HCEC 1CT (cell line): ENCODE measurements around the gene GDI1.

ENCODE experiments used
- DNase-seq: peaks from one replicate; pipeline ENCODE4 v3.0.0-alpha.2; 2017

The GDI1 gene

DNA sequence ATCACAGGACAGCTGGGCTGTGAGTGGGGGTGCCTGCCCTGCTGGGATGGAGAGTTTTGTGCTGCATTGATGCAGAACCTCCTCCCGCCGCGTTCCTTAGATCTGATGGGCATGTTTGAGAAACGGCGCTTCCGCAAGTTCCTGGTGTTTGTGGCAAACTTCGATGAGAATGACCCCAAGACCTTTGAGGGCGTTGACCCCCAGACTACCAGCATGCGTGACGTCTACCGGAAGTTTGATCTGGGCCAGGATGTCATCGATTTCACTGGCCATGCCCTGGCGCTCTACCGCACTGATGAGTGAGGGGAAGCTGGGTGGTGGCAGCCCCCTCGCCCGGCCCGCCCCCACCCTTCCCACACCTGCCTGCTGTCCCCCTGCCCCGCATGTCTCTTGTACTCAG lies 2.9 kb downstream of the GDI1 start:
- DNase-seq = no peak

DNA sequence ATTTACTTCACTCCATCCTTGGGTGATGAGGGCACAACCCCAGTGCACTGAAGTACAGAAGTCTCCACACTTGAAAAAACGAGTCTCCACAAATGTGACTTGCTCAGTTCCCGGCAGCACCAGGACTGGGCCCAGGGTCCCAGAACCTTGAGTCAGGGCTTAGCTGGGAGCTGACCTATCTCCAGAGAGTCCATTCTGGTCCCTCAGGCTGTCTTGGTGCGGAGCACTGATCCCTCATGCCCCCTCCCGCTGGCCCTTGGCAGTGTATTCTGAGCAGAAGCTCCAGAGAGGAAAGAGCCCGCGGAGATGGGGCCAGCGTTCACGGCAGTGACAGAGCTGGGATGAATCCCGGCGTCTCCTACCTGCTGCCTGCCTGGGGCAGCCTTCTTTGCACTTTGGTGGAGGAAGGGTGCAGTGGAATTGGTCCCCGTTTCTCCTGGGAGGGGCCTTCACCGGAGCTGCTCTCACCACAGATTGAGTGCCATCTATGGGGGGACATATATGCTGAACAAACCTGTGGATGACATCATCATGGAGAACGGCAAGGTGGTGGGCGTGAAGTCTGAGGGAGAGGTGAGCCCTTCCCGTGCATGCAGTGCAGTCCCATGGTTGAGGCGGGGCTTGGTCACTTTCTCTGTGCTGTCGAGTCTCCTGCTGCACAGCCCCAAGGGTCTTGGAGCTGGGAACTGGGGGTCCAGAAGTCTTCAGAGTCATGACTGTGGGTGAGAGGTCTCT lies 3.8 kb downstream of the GDI1 start:
- DNase-seq = no peak

DNA sequence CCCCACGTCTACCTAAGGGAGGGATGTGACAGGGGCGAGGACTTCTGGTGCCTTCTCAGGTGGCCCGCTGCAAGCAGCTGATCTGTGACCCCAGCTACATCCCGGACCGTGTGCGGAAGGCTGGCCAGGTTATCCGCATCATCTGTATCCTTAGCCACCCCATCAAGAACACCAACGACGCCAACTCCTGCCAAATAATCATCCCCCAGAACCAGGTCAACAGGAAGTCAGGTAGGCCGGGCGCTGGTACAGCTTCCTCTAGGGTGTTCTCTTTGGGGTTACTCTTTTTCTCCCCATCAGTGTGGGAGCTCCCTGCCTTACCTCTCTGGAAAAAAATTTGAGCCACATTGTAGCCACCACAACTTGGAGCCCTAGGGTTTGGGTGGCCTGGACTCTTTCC lies 4.6 kb downstream of the GDI1 start:
- DNase-seq = no peak

DNA sequence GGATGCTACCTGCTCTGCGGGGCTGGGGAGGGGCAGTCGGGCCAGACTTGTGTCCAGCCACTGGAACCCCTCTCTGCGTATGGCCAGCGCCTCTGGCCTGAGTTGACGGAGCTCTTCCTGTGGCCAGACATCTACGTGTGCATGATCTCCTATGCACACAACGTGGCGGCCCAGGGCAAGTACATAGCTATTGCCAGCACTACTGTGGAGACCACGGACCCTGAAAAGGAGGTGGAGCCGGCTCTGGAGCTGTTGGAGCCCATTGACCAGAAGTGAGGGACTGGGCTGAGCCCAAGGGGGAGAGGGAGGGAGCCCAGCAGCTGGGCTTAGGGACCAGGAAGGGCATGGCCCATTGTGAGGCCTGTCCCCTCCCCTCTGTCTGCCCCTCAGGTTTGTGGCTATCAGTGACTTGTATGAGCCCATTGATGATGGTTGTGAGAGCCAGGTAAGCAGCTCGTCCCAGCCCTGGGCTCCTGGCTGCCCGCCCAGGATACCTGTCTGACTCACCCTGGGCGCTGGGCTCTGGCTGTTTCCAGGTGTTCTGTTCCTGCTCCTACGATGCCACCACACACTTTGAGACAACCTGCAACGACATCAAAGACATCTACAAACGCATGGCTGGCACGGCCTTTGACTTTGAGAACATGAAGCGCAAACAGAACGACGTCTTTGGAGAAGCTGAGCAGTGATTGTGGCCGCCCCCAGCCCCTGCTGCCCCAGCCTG lies 5.2 kb downstream of the GDI1 start:
- no peak for DNase-seq

DNA sequence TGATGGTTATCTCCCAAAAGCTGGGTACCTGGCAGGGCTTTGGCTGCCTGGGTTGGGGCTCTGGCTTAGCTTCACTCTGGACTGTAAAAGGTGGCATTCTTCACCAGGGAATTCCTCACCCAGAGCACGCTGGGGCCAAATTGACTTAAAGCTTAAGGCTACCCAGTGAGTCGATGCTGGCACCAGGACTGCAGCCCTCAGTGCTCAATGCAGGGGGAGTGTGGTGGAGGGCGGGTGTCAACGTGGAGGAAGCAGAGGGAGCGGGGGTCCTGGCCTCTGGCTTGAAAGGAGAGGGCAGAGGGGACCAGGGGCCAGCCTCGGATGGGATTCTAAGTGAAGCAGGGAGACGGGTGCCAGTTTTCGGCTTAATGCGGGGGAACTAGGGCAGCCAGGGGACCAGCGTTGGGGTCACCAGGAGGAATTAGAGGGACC lies 6.5 kb downstream of the GDI1 start:
- no peak for DNase-seq

DNA sequence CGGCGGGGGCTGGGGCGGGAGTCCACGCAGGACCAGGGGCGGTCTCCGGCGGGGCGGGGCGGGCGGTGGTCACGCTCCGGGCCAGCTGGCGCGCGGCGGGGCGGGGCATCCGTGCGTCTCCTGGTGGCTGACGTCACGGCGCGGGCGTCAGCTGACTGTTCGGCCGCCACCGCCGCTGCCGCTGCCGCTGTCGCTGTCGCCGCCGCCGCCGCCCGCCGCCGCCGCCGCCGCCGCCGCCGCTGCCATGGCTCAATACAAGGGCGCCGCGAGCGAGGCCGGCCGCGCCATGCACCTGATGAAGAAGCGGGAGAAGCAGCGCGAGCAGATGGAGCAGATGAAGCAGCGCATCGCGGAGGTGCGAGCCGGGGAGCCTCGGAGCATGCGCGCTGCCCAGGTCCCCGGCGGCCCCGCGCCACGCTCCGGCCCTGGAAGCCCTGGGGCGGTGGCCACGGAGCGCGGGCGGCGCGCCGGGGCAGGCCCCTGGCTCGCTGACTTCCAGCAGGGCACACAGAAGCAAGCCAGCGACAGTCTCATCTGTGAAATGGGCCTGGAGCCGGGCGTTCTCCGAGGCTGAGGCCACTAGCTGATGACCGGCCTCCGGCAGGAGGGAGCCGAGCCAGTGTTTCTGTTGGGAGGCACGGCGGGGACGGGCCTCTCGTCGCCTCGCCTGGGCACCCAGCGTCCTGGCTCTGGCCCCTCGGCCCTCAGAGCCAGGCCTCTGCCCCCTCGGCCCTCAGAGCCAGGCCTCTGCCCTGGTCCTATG lies 7.2 kb downstream of the GDI1 start, which contains the start of gene FAM50A:
Gene FAM50A (plus strand): TSS at position 150 of the 763 bp plus-strand sequence. CDS start 95 bp downstream, at position 245.
- peak; percentile 57 for DNase-seq

DNA sequence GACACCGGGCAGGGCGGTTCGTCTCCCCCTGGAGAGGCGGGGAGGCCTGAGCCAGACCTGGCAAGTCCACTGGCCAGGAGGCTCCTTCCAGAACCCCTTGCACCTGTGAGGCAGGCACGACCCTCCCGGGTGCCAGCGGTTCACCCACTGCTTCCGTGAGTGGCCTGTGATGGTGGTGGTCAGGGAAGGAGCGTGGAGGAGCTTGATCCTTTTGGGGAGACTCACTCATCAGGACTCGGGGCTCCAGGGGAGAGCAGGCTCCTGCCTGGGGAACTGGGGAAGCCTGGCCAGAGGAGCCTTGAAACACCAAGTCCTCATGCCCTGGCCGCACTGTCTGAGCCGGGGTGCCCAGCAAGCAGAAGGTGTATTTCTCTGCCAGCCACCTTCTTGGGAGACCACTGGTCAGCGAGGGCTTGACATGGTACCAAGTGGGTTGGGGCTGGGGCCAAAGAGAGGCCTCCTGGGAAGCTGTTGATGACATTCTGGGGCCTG lies 7.8 kb downstream of the GDI1 start:
- no peak for DNase-seq

DNA sequence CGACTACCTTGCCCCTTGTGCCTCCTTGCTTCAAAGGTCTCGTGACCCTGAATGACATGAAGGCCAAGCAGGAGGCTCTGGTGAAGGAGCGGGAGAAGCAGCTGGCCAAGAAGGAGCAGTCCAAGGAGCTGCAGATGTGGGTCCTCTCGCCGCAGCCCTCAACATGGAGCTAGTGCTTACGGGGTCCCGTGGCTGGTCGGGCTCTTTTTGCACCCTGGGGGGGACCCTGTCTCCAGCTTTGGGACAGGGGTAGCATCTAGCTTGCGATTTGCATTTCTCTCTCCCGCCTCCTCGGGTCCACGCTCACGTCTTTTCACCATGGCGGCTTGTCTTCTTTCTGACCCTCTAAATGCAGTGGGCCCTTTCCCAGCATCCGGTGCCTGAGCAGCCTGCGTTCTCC lies 8.8 kb downstream of the GDI1 start:
- DNase-seq = no peak

DNA sequence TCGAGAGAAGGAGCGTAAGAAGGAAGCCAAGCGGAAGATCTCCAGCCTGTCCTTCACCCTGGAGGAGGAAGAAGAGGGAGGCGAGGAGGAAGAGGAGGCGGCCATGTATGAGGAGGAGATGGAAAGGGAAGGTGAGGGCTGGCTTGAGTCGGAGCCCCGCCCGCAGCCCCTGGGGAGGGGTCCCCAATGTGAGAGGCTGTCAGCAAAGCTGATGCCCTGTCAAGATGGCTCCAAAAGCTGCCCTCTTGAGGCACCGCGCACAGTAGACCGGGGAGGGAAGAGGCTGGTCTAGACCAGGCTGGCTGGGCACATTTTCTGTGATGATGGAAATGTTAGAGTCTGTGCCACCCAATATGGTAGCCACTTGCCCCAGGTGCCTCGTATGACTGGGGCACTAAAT lies 9.5 kb downstream of the GDI1 start:
- no peak for DNase-seq

DNA sequence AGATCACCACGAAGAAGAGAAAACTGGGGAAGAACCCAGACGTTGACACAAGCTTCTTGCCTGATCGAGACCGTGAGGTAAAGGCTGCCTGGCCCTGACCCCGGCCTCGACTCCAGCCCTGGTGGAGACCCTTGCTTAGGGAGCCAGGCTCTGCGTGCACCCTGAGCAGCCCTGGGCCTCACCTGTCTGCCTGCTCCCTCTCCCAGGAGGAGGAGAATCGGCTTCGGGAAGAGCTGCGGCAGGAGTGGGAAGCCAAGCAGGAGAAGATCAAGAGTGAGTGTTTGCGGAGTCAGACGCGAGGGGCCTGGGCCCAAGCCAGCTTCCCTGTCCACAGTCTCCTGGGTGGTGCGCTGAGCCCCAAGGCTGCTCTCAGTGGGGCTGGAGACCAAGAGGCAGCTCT lies 11.5 kb downstream of the GDI1 start:
- DNase-seq = no peak

DNA sequence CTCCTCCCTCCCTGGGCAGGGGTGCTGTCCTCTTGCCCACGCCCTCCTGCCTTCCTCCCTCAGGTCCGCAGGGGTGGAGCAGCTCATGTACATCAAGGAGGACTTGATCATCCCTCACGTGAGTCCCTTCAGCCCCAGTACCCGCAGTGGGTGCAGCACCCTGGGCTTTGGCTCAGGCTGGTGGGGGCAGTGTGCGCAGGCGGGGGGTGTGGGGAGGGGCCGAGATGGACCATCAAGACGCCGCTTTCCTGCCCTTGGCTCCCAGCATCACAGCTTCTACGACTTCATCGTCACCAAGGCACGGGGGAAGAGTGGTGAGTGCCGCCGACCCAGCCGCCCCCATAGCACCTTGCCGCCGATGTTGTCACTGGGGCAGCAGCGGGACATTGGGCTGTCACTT lies 12.7 kb downstream of the GDI1 start:
- no peak for DNase-seq

DNA sequence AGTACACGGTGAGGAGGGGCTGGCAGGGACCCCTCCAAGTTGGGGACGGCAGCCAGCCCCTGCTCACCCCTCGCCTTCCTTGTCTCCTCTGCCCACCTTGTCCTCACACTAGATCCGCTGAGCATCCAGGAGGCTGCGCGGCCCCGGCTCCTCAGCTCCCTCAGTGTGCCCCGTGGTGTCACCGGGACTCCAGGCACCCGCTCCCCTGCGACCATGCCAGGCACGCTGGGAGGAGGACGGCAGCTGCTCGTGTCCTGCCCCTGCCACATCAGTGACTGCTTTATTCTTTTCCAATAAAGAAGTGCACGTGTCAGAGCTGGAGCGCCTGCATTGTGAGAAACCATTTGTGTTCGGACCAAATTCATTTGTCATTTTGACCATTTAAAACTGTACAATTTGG lies 13.4 kb downstream of the GDI1 start:
- DNase-seq = no peak

DNA sequence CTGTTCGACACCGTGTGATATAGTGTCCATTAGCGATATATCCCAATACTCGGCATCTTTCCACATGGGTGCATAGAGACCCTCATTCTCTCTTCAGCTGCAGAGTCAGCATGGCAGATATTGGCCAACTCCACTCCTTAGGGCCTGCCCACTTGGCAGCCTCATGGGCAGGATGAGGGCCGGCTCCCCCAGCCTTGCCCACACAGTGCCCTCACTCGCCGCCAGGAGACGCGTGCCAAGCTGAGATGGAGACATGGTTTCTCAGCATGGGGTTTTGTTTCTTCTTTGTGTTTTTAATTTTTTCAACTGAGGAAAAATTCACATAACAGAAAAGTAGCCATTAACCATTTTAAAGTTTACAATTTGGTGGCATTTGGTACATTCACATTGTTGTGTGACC lies 15.9 kb downstream of the GDI1 start:
- DNase-seq = no peak

DNA sequence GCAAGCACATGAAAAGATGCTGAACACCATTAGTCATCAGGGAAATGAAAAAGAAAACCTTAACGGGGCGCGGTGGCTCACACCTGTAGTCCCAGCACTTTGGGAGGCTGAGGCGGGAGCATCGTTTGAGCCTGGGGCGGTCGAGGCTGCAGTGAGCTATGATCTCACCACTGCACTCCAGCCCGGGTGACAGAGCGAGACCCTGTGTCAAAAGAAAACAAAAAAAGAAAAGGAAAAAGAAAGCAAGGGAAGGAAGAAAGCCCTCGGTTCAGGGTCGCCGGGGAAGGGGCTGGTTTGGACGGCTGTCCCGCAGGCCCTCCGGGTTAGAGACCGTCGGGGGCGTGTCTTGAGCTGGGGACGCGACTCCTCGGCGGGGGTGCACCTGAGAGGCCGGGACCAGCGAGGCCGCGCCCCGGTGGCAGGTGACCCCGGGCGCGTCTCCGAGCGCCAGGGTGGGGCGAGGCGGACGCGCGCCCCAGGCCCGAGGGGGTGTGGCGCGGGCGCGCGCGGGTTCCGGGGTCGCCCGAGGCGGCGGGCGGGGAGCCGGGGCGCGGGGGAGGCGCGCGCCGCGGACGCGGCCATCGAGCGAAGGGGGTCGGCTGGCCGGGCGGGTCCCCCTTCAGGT lies 20.6 kb downstream of the GDI1 start:
- DNase-seq = no peak

DNA sequence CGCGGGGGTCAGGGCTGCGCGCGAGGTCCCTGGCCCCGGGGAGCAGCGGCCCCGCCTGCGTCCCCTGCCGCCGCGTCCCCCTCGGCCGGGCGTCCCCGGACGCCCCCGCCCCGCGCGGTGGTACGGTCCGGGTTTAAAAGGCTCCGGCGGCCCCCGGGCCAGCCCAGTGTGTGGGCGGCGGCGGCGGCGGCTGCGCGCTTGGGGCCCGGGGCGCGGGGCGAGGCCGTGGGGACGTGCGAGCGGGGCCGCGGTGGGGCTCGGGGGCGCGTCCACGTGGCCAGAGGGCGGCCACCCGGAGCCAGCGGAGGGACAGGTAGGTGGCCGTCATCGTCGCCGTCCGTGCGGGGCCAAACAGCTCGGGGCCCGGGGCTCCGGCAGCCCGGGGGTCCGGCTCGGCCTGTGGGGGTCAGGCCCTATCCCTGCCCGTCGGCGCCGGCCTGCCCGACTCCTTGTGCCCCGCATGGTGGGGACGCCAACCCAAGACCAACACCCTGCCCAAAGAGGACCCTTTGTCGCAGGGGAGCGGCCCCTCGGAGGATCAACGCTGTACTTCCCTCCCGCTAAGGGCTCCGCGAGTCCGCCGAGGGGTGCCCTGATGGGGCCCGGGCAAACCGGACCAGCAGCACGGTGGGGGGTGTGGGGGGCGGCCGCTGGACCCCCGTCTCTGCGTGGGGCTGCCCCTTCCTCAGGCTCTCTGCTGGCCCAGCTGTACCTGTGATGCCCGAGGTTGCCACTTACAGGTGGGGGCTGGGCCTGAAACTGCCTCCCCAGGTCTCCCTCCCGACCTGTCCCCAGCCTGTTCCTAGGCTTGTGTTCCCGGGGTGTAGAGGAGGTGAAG lies 21.4 kb downstream of the GDI1 start, which contains the start of gene PLXNA3:
Gene PLXNA3 (plus strand): TSS at position 166 of the 838 bp plus-strand sequence. CDS start 1,903 bp downstream, outside the sequence.
- DNase-seq = peak; percentile 16

DNA sequence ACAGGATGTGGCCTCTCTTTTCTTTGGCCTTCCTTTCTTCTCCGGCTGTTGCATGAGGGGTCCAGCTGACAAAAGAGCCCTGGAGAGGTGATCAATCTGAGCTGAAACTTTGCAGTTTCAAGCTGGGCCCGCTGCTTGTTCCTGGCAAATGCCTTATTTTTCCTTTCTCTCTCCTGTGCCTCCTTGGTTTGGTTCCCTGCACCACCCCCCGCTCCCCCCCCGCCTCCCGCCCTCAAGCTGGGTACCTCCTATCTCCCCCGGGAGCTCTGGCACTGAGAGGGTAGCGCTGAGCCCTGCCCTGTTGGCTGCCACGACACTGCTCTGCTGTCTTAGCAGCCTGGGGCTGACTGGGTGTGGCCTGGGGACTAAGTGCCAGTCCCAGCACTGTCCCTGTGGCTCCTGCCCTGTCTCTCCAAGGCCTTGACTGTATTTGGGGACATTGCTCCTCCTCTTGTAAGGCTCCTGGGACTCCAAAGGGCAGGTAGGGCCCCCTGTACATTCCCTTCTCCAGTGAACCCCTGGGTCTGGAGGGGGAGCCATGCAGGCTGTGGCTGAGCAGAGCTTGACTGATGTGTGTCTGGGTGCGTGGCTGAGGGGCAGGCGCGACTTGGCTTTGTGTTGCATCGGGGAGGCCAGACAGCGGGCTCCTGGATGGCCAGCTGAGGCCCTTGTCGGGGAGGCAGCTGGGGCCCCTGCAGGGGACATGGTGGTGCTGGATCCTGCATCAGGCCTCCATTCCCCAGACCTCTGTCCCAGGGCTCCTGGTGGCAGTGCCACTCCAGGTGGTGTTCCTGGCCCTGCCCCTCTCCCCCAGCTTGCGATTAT lies 22.2 kb downstream of the GDI1 start:
- no peak for DNase-seq

DNA sequence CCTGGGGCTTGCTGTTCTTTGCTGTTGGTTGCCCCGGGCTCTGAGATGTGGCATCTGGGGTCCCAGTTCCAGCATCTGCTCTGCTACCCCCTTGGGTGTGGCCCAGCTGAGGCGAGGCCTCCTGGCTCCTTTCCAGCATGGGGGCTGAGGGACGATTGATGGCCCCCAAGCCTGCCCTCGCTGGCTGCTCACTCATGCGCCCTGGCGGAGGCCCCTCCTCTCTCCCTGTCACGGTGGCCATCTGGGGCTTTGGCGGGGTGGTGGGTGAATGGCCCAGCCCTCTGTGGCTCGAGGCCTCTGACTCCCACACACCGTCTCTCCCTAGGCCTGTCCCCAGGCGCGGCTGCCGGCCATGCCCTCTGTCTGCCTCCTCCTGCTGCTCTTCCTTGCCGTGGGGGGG lies 22.9 kb downstream of the GDI1 start:
- DNase-seq = no peak

DNA sequence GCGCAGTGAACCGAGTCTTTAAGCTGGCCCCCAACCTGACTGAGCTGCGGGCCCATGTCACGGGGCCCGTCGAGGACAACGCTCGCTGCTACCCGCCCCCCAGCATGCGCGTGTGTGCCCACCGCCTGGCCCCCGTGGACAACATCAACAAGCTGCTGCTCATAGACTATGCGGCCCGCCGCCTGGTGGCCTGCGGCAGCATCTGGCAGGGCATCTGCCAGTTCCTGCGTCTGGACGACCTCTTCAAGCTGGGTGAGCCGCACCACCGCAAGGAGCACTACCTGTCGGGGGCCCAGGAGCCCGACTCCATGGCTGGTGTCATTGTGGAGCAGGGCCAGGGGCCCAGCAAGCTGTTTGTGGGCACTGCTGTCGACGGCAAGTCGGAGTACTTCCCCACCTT lies 23.4 kb downstream of the GDI1 start:
- no peak for DNase-seq

DNA sequence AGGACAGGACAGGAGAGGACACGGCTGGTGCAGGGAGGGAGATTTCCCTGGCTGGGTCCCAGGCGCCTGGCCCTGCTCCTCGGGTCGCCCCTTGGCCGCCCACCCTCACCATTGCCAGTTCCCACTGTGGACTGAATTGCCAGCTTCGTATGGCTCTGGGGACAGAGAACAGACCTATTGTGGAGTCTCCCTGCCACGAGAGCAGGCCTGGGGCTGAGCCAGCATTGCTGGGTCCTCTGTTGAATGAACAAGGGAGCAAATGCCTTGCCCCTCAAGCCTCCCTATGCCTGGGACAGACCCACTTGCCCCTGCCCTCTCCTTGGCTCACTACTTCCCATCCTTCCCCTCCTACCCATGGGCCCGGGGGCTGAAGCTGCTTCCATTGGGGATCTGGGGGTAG lies 25.4 kb downstream of the GDI1 start:
- no peak for DNase-seq

DNA sequence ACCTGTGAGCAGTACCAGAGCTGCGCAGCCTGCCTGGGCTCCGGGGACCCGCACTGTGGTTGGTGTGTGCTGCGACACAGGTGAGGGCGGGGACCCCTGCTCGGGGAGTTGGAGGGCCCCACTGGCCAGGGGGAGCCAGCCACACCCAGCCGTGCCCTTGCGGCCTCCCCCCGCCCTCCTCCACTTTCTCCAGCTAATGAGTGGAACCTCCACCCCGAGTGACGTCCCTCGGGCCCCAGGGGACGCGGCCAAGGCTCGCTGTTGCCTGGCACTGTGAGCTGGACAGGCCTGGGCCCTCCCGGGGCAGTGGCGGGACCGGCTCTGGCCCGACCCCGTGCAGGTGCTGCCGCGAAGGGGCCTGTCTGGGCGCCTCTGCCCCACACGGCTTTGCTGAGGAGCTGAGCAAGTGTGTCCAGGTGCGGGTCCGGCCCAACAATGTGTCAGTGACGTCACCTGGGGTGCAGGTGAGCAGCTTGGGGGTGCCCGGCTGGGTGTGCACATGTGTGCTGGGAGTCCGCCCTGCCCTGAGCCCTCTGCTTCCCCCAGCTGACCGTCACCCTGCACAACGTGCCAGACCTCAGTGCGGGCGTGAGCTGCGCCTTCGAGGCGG lies 26.8 kb downstream of the GDI1 start:
- no peak for DNase-seq
